Lung microvascular endothelial cell (primary cell): Measurements from ENCODE around the gene SPDYC. TPM values are rescaled to one million over a fixed set of nuclear protein-coding genes. Genes with fewer than 3 reads are reported as not detected.

Experiments
- DNase-seq, 2 donors: peaks; one replicate each; pipeline versions ENCODE4 v3.0.0 to v3.0.0-alpha.2; 2010; ENCODE audit warnings: low read depth in 2 of 2
- total RNA-seq: library from RNA; depleted of rRNA; stranded (reverse); fragments of >200 nt; gene quantifications from 2 replicates; pipeline ENCODE4 v1.2.1, GENCODE V29; 2014

SPDYC gene, protein sequence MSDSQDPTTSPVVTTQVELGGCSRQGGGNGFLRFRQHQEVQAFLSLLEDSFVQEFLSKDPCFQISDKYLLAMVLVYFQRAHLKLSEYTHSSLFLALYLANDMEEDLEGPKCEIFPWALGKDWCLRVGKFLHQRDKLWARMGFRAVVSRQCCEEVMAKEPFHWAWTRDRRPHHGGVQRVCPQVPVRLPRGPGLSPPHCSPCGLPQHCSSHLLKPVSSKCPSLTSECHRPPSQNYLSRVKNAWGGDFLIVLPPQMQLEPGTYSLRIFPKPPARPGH
- not detected in 2 replicates for total RNA-seq

DNA sequence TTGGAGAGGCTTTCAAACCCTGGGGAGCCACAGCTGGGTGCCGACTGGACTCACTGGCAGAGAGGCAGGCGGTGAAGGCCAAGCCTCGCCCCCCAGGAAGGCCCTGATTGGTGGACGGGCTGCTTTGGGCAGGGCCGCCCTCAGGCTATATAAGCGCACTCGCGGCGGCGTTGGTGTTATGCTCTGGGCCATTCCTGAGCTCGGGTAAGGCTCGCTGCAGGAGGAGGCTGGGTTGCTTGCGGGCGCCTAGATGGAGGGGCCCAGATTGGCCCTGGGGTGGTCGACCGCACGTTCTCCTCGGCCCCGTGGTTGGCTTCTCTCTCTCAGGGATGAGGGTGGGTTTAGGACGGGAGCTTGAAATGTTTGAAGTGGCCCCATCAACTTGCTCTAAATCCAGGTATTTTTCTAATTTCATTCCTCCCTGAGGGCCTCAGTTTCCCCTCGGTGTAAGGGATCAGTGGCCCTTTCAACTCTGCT is at the start of gene SPDYC:
TSS of gene SPDYC (plus strand) at position 176 of the 477 bp plus-strand sequence. CDS start 1,125 bp downstream, outside the sequence.
- no peak for DNase-seq

DNA sequence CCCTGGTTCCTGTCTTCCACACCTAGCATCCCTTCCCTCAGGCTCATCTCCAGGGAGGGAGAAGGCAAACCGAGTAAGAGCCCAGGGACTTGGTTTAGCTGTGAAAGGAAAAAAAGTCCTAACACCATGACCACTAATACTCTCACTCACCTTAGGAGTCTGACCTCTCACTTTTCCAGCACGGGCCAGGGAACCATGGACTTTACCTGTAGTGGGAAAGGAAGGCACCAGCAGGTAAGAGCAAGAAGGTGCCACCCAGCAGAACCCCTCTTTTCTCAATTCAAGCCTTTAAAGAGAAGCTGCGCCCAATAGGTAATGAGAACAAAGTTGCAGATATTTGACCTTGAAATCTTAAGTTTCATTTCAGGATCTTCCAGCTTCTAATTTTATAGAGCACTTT is 49.2 kb upstream of the SPDYC start:
- no peak for DNase-seq

DNA sequence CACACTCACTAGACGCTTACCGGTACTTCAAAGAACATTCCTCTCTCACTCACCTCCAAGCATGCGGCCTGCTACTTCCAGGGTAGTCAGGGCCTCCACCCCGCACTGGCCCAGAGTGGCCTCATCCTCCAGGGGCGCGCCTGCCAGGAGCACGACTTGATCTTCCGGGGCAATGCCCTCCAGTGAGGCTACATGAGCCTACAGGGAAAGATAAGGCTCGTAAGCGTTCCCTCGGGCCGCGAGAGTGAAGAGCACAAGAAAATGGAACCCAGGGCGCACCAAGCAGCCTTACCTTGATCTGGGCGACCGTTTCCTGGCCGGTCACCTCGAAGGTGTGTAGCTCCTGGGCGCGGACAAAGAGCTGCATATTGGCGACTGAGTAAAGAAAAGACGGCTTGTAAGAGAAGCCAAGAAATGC is 48.6 kb upstream of the SPDYC start:
- DNase-seq = peak in 1 of 2 donors; percentile 40

DNA sequence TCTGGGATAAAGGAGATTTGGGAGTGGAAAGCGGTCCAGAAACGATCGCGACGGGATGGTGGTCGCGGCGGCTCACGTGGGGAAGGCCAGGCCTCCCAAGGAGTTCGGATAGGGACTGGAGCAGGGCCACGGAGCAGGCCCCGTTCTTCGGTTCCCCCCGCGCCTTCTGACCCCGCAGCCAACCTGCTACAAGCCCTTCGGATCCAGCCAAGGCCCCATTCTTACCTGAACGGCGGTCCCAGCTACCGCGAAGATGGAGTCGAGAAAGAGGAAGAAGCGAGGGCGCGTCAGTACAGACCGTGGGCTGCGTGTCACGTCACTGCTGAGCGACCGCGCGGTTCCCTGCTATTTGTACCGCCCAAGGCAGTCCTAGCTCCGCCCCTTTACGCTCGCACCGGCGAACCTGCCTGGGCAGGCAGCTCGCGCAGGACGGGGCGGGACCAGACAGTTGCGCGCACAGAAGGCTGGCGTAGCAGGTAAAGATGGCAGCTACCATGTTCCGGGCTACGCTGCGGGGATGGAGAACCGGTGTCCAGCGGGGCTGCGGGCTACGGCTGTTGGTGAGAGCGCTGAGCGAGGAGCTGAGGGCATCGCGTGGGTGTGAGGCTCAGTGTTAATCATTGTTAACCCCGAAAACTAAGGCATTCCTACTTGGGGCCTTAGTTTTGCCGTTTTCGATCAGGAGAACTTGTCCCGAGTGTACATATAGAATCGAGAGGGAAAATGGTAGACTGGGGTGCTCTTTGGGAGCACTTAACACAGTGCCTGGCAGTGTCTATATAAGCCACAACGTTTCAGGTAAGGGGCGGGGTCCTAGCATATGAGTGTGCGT is 48.0 kb upstream of the SPDYC start, which contains the start of the genes FAU and MRPL49:
TSS of gene FAU (minus strand) at position 270 of the 832 bp plus-strand sequence. CDS start 321 bp downstream, outside the sequence.
TSS of gene MRPL49 (plus strand) at position 457 of the 832 bp plus-strand sequence. CDS start at position 483, 26 bp downstream.
- peak; percentile 98 to 99 for DNase-seq

DNA sequence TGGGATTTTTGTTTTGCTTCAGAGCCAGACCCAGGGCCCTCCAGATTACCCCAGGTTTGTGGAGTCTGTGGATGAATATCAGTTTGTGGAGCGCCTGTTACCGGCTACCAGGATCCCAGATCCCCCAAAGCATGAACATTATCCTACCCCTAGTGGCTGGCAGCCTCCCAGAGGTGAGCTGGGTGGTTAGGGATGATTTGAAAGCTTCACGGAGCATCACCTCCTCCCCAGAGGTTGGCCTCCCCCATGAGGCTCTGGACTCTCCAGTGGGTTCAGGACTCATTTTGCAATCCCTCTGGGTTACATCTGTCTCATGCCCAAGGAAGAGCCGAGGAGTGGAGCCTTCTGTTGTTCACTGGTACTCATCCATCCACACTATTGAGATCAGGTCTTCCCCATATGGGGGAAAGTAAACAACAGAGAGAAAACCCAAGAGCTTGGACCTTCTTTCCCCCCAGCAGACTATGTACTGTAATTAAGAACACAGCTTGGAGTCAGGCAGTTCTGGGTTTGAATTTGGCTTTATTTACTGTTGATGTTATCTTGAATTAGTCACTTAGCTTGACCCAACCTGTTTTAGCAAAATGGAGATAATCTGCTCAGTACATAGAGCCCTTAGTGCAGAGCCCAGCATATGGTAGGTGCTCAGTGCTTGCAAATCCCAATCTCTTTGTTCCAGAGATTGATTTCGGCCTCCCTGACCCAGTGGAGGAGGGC is 45.4 kb upstream of the SPDYC start:
- no peak for DNase-seq

DNA sequence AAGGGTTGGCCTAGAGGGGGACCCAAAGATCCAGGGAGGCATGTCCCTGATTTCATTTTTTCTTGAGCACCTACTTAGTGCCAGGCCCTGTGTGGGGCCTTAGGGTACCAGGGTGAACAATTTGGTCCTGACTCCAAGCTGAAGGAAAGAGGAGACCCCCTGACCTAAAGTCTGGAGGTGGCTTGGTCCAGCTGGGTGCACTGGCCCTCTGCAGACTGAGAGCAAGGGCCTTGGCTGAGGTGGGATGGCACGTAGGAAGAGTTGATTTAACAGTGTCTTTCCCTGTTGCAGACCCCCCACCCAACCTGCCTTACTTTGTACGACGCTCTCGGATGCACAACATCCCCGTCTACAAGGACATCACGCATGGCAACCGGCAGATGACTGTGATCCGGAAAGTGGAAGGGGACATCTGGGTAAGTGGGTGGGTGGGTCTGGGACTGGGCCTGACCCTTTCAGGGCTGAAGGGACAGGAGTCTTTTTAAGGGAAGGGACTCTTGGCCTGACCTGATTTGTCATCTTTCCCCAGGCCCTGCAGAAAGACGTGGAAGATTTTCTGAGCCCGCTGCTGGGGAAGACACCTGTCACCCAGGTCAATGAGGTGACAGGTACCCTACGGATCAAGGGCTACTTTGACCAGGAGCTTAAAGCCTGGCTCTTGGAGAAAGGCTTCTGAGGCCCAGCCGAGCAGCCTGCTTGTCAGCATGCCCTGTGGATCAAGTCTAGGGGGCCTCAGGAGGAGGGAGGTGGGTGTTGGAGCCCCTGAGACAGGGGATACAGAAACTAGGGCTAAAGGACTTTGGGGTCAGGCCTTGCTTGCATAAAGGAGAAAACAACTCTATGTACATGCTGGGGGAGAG is 44.6 kb upstream of the SPDYC start:
- no peak for DNase-seq

DNA sequence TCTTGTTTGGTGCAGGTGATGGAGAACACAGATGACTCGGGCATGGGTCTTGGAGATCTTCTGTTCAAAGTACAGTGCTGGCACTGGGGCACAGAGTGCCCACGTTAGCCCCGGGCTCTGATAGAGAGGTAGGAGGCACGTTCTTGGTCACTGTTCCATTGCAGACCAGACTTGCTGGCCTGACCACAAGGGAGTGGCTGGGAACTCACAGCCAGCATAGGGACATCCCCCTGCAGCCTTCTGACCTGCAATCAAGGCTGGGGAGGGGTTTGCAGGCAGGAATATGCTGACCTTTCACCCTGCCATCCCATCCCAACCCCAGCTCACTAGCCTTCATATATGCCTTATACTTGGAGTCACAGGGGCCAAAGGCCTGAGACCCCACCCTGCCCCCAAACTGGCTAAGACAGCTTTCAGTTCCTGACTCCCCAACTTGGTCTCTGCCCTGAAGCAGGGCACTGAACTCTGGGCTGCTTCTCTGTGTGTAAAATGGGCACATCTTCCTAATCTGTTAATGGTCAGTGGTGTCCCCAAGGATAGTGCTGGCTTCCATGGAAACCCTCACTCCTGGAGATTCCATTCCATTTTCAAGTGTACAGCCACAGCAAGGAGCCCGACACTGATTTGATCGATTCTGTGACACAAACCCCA is 43.3 kb upstream of the SPDYC start:
- DNase-seq = no peak

DNA sequence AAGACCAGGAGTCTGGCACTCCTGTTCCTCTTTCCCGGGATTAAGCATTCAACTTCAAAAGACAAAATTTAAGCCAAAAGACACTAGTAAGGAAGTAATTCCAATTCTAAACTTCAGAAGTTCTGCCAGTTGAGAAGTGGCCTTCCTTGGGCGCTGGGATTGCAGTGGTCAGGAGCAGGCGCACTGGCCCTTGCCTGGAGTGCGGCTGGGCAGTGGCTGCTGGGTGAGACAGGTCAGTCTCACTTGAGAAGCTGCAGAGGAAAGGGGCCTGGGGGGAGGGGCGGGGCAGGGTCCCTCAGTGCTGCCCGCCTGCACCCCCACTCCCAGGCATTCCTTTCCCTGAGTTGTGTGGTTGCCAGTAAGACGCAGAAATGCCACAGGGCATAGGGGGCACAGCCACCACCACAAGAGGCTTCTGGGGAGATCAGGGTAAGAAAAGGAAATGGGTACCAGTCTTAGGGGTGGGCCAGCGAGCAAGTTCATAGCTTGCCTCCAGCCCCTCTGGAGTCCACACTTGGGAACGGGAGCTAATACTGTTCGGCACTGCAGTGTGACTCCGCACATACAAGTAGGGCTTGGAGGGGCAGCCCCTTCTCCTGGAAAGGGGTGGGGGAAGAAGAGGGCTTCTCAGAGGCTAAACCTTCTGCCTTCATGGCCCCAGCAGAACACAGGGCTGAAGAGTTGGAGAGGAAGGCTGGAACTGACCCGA is 42.4 kb upstream of the SPDYC start:
- DNase-seq = no peak

DNA sequence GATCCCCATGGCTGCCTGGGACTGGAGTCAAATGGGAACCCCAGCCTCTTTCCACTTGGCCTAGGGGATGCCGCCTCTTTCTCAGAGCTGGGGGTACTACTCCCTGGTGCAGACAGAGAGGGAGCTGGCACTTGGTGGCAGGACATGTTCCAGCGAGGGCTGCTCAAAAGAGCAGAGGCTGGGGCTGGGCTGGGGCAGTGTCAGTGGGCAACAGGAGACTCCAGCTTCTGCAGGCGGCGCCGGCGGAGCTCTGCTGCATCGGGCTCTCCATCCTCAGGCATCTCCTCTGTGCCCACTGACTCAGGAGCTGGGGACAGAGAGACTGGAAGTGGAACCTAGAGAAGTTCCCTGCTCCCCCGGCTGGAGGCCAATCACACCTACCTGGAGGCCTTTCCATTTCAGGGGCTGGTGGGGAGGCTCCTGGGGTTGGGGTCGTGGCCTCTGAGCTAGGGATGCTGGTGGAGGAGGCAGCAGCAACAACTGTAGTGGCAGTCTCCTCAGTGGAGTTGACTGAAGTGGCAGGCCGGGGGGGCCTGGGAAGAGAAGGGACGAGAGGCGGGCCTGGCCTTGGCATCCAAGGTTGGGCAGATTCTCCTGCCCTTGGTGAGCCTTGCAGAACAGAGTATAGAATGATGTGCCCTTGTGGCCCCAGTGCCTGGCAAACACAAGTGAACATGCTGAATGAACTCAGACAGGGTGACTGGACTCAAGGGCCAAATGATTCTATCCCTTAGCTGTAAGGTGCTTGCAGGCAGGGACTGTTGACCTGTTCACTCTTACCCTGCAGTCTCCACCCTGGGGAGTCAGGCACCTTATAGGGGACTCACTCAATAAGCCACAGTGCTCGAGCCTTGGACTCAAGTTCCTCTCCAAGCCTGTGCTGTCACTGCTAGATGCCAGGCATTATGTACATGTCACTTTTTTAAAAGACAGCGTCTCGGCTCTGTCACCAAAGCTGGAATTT is 41.6 kb upstream of the SPDYC start:
- DNase-seq = no peak

DNA sequence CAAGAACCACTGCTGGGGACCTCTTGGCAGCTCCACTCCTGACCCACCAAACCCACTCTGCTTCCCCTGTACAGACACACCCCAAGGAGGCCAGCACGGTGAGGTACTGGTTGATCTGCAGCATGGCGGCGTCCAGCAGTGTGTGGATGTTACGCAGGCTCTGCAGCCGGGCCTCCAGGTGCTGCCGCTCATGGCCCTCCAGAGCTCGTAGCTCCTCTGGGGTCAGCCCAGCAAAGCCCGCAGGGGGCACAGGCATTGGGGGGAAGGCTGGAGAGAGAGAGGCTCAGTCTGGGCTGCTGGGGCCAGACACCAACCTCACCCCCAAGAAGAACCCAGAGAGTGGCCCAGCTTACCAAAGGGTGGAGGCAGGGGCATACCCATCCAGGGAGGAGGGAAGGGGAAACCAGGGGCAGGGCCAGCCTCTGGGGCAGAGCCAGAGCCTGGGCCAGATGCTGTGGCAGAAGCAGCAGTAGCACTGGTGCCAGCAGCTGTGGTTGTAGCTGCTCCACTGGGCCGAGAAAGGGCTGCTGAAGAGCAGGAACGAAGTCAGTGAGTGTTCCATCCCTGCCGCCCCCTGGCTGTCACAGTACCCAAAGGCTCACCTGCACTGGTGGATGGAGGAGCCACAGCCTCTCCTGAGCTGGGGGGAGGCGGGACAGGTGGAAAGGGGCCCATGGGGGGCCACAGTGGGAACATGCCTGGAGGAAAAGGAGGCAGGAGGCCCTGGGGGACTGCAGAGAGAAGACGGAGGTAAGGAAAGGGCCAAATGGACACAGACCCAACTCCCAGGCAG is 40.2 kb upstream of the SPDYC start:
- no peak for DNase-seq

DNA sequence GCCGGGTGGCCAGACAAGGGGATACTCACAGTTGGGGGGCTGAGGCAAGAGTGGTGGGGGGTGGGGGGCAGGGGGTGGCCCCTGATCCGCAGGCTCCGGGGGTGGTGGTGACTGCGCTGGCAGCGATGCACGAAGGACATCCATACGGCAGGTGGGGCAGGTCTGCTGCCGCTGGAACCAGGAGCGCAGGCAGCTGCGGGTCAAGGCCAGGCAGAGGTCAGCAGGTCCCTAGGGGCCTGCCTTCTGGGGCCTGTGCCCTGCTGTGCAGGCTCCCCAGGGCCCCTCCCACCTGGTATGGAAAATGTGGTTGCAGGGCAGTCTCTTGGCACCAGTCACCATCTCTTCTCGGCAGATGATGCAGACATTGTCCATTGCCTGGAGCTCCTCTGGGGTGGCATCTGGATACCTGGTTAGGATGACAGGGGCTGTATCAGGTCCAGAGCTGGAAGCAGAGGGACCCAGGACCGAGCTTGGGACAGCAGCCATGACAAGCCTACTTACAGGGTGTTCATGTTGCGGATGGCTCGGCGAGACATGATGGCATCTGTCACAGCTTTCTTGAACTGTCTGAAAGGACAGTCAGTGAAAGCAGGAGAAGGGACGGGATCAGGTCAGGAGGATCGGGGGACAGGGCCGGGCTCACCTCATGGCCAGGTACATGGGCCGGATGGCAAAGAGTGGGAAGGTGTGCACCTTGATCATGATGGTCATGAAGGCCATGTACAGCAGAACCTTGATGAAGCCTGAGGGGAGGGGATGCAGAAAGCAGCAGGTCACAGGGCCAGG is 39.2 kb upstream of the SPDYC start:
- DNase-seq = no peak

DNA sequence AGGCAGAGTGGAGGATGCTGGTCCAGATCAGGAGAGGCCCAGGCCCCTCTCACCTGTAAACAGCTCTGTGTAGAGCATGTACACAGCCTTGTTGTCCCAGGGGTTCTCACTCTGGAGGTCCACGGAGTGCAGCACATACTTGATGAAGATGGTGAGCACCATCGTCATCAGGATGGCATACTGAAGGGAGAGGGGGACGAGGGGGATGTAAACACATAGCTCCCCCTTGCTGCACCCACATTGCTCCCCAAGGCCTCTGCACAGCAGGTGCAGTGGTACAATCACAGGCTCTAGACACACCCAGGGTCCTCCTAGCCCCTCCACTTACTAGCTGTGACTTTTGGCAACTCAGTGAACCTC is 38.6 kb upstream of the SPDYC start:
- no peak for DNase-seq

DNA sequence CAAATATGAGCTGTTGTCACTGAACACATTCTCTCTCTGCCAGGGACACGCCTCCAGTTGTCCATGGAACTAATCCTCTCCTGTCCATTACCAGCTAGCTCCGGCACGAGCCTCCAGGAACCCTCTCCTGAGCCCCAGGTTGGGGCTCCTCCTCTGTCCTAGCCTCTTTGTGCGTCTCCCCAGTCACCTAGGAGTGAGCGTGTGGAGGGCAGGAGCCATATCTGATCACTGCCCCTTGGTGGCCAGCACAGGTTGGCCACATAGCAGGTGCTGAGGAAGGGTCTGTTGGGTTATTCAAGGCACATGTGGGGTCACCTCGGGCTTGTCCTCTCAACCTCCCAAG is 38.2 kb upstream of the SPDYC start:
- DNase-seq = no peak

DNA sequence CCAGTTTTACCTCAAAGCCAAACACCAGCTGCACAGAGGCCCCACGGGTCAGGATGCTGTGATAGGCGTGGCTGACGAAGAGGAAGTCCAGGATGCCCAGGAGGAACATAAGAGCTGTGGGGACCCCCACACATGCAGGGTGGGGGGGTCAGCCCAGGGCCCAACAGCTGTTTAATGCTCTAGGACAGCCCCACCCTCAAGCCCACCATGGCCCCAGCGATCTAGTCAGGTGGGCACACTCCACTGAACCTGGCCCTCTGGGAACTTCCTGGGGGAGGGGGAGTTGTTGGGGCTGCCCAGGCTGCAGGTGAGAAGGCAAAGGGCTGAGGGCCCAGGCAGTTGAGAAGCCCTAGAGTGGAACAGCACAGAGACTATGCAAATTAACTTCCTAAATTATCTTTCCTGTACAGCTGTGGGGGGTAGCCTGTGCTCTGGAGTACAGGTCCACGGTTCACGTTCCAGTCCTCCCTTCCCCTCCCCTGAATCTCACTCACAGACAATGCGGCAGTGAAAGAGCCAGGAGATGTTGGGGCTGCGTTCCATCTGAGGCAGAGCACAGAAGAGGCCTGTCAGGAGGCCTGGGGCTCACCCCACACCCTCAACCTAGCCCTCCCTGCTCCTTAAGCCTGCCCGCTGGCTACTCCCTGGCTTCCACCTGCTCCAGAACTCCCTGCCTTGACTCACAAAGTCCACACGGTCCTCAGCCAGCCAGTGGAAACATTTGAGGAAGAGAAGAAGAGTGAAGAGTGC is 37.6 kb upstream of the SPDYC start:
- DNase-seq = no peak

DNA sequence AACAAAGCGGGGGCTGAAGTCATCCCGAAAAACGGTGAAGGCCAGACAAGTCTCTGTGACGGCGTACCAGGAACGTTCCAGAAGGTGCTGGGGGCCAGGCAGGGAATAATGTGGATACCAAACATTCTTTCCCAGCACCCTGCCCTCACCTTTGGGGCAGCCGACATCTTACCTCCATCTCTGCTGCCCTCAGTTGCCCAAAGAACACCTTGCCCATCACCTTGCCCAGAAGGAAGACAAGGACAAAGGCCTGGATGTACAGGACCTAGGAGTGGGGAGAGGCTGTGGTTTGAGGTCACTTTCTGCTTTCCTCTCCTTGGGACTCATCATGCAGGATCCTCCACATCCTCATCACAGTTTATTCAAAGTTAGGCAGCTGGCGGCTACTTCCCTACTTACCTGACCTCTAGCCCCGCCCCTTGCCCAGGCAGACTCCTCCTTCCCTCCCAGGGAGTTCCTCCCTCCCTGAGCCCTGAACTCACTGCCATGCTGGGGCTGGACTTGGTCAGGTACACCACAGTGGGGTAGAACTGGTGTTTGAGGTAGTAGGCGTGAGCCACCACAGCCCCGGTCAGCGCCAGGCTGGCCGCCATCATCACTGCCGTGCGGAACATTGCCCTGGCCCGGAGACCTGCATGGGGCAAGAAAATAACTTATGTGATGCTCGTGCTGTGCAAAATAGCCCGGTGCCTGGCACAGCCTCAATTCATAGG is 36.9 kb upstream of the SPDYC start:
- DNase-seq = no peak

DNA sequence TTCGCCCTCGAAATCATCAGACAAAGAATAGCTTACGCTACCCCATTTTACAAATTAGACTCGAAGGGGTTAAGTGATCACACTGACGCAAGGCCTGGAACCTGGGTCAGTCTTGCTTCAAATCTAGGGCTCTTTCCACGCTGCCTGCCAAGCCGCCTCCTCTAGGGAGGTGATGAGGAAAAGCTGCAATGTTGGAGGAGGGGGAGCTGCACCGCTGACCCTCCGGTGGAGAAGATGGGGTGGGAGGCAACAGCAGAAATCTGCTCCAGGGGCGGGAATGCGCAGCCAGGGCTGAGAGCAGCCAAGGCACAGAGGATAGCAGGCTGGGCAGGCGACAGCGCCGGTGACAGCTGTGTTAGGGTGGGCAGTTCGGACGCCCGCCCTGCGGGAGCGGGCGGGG is 36.3 kb upstream of the SPDYC start:
- DNase-seq = peak in 1 of 2 donors; percentile 33
